OCI-LY1 (cell line): Measurements from ENCODE around the gene PSD.

ENCODE experiments used
- EZH2 ChIP-seq: fragments of 200-600 bp; sonication (generic), shearing (Covaris generic); IDR thresholded peaks from 2 replicates; pipeline ENCODE4 v1.8.0; 2017; ENCODE audit warnings: borderline replicate concordance, mixed run types, mild to moderate bottlenecking, antibody characterized with exemption, low read length, moderate library complexity, mixed read lengths
- TF ChIP-seq, protein P1 (sequence below): fragments of 200-600 bp; sonication (generic), shearing (Covaris generic); IDR thresholded peaks from 2 replicates; pipeline ENCODE4 v1.5.1; 2017; ENCODE audit warnings: mild to moderate bottlenecking, antibody characterized with exemption, low read length, moderate library complexity, mixed read lengths

DNA sequence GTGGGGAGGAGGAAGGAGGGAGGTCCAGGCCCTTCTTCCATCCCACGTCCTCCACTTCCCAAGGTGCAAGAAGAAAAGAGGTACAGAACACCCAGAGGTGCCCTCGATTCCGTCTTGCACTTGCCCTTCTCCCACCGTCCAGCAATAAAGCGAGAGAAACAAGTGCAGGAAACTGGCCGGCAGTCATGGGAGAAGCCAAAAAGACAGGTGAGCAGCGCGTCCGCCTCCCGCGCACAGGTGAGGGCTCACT is 31.5 kb upstream of the PSD start:
- TF ChIP-seq, protein P1, sequence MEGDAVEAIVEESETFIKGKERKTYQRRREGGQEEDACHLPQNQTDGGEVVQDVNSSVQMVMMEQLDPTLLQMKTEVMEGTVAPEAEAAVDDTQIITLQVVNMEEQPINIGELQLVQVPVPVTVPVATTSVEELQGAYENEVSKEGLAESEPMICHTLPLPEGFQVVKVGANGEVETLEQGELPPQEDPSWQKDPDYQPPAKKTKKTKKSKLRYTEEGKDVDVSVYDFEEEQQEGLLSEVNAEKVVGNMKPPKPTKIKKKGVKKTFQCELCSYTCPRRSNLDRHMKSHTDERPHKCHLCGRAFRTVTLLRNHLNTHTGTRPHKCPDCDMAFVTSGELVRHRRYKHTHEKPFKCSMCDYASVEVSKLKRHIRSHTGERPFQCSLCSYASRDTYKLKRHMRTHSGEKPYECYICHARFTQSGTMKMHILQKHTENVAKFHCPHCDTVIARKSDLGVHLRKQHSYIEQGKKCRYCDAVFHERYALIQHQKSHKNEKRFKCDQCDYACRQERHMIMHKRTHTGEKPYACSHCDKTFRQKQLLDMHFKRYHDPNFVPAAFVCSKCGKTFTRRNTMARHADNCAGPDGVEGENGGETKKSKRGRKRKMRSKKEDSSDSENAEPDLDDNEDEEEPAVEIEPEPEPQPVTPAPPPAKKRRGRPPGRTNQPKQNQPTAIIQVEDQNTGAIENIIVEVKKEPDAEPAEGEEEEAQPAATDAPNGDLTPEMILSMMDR, result no peak
- TF ChIP-seq EZH2, result no peak
